Cerebellar nuclear complex (tissue), 1 donor: ENCODE results near the gene EIF1B.
A peak's percentile ranks its signal among the peaks of the same experiment; 100 is the strongest.
"Not testable (repeated sequence)": the region's sequence is repeated elsewhere in the genome, so short reads cannot be mapped to it uniquely, and the experiment has no call there.

Experiments
- DNase-seq, 2 experiments: peaks; one replicate each; lab custom pipeline; 2025; lab: John Stamatoyannopoulos, UW

Gene EIF1B

DNA sequence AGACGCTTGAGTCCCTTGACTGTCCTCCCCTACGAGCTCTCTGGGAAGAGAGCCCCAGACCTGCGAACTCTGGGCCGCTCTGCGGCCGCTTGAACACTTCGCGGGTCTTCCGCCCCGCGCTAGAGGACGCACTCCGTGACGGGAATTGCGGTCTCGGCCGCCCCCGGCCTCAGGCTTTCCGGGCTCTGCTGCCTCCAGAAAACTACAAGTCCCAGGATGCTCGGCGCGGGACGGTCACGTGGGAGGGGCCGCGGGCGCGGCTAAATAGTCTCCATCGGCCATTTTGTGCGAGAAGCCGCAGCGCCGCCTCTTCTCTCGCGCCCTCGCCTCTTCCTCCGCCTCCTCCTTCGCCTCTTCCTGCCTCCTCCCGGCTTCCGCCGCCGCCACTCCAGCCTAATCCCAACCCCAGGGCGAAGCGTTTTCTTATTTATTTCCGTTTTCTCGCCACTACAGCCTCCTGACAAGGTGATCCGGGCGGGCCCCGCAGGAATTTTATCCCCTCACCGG, at the start of gene EIF1B:
TSS of gene EIF1B (plus strand) at position 290 of the 507 bp plus-strand sequence. CDS start 235 bp downstream, outside the sequence.
- DNase-seq, result peak; percentile 16 to 83

DNA sequence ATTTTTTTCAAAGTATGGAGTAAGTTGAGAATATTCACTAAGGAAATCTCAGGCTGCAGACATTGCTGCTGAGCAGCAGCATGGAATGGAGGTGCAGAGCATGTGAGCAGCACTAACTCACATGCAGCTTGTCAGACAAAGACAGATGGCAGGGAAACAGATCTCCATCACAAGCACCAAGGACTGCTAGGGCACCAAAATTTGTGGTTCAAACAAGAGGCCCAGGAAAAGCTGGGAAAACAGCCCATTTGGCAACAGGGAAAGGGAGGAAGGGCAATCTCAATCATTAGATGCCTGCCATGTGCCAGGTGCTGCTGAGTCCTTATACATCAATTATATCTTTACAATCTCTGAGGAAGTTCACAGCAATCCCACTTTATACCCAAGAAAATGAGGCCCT, 47.2 kb upstream of the EIF1B start:
- DNase-seq, result no peak

DNA sequence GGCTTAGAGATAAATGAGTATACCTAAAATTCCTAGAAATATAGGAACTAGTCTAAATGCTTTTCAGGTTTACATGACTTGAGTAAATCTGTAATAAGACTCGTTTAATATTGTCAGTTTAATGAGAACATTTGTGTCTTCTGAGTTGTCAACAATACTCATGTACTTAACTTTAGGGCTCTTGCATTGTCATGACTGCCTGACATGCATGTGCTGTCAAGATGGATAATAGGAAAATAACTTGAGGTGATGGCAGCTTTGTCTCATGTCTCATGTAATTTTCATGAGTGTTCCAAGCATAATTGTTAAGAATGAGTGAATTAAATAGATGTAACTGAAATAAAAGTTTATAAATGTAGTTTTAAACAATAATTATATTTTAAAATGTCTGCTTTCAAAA, 45.1 kb upstream of the EIF1B start:
- DNase-seq, result no peak

DNA sequence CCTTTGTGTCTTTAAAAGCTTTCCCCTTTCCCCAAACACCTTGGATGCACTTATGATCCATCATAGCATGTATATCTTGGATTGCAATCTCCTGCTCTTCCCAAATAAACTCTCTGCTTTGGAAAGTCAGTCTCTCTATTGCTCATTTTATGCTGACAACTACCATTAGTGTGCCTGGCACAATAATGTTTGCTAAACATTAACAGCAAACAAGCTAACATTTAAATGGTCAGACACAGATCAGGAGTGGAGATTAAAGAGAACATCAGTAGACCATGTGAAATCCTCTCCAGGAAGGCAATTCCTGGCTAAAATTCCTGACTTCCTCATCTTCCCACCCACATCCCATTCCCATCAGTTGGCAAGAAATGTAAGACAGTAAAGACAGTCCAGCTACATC, 44.3 kb upstream of the EIF1B start:
- no peak for DNase-seq

DNA sequence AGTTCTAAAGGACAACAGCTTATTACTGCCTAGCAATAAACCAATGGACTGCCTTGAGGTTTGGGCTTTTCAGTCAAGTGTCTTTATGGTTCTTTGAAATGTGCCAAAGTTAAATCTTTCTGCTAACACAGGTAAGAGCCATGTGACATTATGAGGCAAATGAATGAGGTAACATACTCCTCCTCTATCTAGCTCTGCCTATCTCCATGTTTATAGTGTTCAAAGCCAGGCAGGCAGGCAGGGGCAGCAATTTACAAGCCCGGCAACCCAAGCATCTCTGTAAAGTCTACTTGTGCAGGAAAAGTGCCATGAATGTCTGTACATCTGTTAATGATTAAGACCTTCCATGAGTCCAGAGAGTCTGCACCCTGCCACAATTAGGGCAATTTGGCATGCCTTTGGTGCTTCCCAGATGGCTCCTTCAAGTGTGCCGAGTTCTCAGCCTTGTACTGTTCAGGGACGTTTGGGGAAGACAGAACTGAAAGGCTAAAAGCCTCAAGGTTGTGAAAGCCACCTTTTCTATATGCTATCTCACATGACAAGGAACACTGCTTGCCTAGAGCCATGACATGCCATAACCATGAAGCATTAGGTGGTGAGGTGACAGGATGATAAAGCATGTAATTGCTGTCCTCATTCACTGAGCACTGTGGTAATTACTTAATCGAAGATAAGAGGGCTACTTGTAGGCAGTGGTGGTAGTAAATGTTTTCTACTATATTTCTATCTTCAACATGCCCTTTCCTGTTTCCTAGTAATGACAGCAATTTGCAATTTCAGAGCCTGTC, 41.4 kb upstream of the EIF1B start:
- no peak for DNase-seq

DNA sequence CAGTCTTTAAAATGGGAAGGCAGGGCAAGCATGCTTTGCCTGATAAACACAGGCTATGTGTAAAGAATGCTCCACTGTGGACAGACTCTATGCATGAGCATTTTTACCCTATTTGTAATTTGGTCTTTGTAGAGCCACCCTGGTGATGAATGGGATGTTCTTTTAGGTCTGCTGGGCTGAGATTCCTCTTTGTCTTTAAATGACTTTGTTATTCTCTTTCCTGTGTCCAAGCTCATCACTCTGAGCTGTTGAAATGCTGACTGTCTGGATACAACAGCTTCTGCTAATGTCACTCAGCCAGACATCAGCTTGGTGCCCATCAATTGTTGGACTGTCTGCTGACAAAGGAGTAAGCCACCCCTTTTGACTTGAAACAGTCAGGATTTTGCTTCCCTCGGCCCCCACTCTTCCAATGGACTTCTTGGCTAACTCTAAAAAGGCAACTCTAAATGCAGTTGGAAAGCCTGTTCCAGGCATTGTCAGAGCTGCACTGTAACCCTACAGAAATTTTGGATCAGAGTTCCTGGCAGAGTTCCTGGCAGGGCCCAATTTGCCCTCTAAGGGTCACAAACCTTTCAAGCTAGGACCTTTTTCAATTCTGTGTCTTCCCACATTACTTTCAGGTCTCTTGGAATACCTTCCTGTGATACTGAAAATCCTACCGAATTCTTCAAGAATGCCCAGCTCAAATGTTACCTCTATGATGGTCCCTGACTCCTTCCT, 40.5 kb upstream of the EIF1B start:
- no peak for DNase-seq

DNA sequence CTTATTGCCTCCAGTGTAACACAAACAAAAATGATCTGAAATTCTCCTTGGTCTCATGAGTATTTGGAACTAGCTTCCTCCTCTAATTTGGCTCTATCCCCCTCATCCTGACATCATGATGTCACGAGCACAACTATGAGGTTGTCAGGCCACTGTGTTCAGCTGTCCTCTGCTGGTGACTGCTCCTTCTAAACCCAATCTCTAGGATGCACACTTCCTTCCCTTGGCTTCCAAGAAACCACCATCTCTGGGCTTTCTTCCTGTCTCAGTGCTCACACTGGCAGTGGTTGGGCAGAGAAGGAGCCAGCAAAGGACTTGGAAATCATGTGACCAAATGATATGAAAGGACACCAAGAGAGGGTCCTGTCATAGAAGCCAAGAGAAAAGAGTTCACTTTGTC, 30.7 kb upstream of the EIF1B start:
- no peak for DNase-seq

DNA sequence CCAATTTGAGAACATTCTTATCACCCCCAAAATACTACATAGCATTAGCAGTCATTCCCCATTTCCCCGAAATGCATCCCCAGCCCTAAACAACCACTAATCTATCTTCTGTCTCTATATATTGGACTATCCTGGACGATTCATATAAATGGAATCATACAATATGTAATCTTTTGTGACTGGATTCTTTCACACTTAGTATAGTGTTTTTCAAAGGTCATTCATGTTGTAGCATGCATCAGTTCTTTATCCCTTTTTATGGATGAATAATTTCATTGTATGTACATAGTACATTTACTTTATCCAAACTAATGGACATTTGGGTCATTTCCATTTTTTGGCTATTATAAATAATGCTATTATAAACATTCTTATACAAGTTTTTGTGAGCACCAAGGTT, 27.5 kb upstream of the EIF1B start:
- DNase-seq, result no peak

DNA sequence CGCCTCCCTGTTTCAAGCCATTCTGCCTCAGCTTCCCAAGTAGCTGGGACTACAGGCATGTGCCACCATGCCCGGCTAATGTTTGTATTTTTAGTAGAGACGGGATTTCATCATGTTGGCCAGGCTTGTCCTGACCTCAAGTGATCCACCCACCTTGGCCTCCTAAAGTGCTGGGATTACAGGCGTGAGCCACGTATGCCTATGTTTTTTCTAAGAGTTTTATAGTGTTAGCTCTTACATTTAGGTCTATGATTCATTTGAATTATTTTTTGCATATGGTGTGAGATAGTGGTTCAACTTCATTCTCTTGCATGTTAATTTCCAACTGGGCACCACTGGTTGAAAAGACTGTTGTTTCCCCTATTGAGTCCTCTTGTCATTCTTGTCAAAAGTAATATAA, 26.4 kb upstream of the EIF1B start:
- DNase-seq, result not testable (repeated sequence)

DNA sequence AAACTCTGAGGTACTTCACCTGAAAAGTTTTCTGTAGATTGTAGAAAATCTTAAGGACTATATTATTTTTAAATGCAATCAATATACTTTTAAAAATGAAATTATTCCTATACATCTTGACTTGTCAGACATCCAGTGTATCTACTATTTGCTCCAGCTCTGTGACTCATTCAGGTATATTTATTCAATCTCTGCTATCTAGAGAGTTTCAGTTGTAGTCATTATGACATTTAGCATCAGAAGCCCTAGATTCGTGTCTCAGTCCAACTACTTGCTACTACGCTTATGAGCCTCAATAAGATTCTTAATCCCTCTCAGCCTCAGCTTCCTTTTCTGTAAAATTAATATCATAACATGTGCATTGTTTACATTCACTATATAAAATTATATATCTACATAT, 22.3 kb upstream of the EIF1B start:
- DNase-seq, result no peak

DNA sequence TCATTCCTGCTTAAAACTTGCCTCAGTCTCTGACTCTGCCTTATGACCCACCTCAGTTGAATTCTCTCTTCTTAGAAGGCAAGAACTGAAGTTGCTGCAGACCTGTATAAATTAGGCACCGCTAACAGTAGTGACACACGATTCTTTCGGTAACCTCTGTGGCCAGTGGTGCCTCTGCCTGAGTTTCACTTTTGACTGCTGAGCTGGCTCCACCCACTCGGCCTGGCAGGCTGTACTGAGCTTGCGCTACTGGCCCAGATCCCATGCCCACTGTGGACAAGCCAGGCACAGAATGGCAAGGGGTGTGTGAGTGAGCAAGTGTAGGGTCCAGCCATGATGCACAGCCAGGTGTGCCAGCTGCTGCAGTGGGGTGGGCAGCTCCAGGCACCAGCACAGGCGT, 19.1 kb upstream of the EIF1B start:
- DNase-seq, result no peak

DNA sequence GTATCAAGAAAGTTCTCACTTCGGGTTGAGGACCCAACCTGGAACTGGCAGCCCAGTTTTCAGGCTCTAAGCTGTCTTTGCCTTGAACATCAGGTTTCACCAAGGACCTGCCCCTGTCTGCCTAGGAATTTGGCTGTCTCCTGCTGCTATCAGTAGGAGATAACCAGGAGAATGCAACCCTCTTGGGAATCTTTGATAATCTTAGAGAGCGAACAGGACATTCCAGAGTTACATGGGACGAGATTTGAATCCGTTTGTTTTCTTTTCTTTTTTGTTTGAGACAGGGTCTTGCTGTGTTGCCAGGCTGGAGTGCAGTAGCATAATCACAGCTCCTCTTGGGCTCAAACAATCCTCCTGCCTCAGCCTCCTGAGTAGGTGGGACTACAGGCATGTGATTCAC, 18.0 kb upstream of the EIF1B start:
- no peak for DNase-seq

DNA sequence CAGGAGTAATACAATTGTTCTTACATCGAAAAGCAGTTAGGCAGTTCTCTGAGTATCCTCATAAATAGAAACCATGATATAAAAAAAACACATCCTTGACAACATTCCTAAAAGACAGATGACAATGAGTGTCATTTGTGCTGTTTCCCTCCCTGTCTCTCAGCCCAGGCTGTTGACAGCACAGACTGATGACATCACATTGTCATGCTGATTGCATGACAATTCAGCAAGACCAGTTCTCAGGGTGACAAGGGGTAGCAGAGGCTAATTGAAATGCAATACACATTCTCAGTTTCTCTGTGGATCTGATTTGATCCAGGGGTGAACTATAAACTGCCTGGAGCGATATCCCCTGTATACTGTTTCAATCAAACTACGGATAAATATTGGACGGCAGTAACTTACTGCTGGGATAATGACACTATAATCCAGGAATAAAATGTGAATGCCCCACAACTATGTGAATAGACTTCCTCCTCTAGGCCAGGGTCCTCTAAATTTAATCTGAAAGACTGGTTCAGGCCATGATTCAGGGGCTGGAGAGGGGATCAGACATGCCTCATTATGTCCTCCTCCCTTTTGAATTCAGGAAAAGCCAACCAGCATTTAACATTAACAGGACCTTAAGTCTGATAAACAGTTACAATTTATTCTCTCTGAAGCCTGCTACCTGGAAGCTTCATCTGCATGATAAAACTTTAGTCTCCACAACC, 16.7 kb upstream of the EIF1B start:
- no peak for DNase-seq

DNA sequence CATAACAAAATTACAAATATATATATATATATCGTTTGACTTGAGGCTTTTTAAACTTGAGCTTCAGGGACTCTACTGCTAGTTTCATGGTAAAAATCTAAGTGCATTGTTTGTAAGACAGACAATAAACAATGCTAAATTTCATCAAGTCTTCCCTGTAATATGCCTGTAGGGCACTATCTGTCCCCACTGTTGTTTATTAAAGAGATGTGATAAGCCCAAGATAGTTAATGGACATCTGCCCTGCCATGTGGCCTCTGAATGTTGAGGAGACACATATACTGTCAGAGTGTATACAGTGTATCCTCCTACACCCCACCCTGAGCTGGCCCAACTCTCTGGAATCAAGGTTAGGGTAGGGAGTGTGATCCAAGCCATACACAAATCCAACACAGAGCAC, 15.1 kb upstream of the EIF1B start:
- DNase-seq, result no peak

DNA sequence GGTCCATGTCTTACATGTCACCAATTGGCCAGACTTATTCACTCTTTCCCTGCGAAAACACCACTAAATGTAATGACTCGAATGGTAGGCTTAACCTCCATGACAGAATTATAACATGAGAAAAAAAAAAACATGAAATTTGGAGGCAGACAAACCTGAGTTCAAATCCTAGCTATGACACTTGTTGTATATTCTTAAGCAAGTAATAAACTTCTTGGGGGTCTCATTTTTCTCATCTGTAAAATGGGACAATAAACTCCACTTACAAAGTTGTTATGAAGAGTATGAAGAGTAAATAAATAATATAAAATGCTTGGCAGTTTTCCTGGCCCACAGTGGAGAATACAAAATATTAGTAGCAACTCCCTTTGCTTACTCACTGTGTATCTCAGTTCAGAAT, 11.4 kb upstream of the EIF1B start:
- DNase-seq, result no peak

DNA sequence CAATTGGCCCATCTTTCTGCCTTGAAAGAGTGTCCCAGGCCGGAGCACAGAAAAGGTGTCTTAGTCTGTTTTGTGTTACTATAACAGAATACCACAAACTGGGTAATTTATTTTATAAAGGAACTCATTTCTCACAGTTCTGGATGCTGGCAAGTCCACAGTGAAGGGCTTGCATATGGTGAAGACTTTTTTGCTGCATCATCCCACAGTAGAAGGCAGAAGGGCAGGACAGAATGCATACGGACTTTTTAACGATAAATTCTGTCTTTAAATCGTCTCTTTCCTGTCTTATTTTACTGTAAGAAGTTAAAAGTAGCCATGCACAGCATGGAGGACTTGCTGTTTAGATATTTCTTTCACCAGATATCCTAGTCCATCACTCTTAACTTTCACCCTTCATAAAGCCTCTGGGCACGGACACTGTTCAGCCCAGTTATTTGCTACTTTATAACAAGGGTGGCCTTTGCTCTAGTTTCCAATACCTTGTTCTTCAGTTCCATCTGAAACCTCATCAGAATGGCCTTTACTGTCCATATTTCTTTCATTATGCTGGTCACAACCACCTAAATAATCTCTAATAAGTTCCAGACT, 10.3 kb upstream of the EIF1B start:
- DNase-seq, result no peak

DNA sequence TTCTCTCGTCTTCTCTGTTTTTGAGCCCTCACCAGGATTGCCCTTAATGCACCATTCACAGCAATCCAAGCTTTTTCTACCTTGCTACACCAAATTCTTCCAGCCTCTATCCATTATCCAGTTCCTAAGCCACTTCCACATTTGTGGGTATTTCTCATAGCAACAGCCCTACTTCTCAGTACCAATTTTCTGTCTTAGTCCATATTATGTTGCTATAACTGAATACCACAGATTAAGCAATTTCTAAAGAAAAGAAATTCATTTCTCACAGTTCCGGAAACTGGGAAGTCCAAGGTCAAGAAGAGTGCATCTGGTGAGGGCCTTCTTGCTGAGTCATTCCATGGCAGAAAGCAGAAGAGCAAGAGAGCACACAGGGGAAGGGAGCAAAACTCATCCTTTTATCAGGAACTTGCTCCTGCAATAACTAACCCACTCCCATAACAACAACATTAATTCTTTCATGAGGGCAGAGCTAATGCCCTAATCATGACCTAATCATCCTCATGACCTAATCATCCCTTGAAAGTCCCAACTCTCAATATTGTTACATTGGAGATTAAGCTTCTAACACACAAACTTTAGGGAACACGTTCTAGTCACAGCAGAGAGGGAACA, 9.7 kb upstream of the EIF1B start:
- no peak for DNase-seq

DNA sequence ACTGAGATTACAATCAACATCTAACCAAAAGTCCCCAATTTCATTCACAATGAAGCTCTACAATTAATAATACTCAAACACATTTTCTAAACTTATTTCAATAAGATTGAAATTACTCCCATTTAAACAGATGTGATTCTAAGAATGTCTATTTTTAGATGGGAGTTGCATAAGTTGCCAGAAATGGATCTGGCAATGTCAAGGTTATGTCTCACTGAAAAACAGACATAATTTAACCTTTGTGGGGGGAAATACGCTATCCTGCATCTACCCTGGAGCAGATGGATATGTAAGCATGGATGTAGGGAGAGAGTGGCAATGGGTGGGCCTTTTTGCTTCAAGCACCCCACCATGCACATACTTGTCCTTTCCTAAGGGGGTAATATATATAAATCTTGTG, 6.7 kb upstream of the EIF1B start:
- DNase-seq, result no peak

DNA sequence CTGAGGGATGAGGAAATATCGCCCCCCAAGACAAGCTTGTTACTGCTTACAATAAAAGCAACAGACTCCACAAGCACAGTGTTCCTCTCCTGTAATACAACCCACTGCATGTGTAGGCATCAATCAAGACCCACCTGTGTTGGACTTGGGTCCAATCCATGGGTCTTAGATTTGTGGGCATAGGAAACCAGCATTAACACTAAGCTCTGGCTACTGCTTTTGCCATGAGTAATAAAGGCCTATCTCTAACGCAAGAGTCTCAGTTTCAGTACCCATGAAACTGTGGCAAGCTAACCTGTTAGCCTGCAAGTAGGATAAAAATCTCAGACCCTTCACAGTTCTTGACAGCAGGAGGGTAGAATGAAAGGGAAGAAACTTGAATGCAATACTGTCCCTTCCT, 5.2 kb upstream of the EIF1B start:
- no peak for DNase-seq

DNA sequence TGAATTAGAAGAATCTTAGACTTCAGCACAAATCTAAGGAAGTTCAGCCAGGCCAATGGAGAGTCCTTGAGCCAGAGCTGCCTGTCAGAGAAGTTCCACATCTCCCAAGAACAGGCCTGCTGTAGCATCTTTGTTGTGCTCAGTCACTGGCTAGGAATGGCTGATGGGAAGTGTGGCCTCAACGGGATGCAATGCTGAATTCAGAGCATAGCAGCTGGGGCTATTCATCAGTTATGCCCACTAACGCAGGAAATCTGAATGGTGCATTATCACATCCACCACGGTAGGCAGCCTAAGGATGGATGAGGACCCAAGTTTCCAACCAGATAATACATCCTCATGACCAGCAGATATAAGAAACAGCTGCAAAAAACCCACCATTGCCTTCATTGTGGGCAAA, 3.2 kb upstream of the EIF1B start:
- DNase-seq, result no peak

DNA sequence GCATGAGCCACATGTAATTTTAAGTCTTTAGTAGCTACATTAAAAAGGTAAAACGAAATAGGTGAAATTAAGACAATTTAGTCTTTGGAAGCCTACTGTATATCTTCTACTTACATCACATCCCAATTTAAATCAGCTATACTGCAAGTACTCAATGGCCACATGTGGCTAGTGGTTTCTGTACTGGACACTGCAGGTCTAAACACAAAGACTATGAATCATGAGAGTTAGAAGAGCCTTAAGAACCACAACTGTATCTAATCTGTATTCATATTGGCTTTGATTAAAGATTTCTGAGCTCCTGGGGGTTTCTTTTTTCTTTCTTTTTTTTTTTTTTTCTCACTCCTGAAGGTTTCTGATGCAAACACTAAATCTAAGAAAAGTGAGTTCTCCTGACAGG, 2.3 kb upstream of the EIF1B start:
- DNase-seq, result no peak
